Measurements from ENCODE around the gene LRRIQ4.

Gene LRRIQ4

DNA sequence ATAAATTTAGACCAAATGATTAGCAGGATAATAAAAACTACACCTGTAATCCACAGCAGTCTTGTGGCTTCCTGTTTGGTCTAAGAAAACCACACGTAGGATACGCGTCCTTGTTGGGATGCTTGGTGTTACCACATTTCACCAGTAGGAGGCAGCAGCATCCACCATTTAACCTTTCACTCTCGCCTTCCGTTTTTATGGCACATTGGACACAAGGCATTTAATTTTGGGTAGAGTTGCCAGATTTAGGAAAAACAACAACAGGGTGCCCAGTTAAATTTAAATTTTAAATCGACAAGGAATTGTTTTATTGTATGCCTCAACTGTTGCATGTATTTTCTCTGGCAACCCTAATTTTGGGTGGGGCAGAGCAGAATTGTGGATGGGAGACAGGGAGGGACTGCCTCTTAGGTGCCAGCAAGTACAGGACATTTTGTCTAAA, 50.8 kb downstream of the LRRIQ4 start:
- peak; percentile 66 to 71 for DNase-seq

DNA sequence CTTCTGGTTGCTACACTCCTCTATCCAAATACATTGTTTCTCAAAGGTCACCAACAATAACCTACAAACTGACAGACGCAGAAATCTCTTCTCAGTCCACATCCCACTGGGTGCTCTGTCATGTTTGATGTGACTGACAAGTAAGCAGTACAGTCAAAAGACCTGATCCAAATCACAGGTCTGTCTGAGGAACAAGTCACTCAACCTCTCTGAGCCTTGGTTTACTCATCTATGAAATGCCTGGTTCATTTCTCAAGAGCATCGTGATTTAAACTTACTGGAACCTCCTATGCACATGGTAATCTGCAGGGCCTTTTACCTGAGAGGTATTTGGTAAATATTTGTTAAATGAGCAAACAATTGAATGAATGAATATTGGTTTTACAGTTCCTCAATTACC, 51.6 kb downstream of the LRRIQ4 start:
- no peak for DNase-seq

DNA sequence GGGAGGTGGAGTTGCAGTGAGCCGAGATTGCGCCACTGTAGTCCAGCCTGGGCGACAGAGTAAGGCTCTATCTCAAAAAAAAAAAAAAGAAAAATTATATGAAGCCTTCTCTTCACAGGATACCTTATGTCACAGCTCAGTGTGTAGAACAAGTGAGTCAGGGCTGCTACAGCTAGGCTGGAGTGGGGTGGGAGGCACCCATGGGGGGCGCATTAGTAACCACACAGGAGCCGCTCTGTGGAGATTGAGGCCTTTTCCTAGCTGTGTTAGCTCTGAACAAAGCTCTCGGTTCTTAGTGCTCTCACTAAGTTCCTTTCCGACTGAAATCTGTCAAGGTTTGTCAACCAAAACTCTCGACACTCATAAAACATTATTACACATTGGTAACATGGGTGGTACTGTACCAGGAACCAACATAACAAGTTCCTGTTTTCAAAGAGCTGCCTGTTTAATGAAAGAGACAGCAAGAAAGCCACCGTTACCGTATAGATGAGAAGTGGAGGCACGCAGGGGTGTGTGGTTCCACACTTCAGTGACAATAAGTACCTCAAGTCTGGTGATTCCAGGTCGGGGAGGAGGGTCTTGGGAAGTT, 52.6 kb downstream of the LRRIQ4 start:
- peak in 1 of 2 donors; percentile 10 for DNase-seq

DNA sequence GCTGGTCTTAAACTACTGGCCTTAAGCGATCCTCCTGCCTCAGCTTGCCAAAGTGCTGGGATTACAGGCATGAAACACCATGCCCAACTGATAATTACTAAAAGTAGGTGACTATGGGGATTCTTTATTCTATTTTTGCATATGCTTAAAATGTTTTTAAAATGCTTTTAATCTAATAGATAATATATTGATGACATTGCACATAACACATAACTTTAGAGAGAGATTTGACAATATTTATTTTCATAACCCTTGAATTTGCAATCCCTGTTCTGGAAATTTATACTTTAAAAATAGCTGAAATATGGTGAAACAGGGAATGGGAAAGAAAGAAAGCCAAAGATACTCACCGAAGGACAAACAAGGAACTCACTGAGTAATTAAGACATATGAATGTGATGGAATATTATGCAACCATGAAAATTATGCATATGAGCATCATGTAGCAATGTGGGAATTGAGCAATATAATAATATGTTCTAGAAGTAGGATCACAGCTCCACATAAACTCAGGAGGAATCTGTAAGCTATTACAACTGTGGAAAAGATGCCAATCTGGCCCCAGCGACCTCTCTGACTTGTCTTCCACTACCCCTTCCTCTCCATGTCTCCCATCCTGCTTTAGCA, 55.0 kb downstream of the LRRIQ4 start:
- no peak for DNase-seq

DNA sequence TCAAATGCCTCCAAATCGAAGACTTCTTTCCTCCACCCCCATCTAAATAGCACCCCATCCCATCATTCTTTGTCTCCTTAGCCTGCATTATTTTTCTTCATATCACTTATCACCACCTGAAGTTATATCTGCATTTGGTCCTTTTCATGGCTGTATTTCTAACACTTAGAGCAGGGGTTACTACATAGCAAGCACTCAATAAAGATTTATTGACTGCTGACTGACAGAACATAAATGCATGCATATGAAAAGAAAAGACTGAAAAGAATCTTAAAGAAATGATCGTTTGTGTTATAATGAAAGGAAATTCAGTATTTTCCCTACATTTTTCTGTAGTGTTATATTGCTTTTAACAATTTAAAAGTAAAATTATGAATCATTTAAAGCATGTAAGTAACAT, 55.7 kb downstream of the LRRIQ4 start:
- no peak for DNase-seq

DNA sequence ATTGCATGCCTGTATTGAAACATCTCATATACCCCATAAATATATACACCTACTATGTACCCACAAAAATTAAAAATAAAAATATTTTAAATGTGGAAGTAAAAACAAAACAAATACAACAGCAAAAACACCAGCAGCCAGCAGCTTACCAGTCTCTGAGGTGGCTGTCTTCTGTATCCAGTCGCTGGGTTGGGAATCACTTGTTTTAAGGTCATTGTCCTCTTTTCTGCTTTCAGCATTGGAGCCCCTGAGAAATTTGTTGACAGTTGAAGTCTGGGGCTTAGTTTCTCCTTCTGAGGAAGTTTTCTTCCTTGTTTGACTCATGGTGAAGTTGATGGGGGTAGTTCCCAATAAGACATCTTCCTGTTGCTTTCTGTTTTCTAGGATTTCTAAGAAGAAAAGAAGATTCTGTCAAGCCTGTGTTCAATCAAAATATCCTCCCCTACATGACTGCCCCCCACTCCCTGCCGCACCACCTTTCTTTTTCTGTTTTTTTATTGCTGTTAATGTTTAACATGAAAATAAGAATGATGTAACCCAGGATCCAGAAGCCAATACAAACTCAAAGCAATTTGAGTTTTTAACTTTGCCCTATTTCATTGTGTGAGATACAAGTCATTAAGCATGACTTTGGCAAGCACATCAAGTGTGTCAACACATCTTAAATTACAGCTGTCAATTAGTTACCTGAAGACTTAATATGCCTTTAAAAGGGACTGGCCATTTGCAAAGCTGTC, 57.0 kb downstream of the LRRIQ4 start, which contains the start of gene LRRC31:
Gene LRRC31 (minus strand): TSS at position 452 of the 737 bp plus-strand sequence. CDS start 128 bp downstream, at position 324.
- DNase-seq = no peak

DNA sequence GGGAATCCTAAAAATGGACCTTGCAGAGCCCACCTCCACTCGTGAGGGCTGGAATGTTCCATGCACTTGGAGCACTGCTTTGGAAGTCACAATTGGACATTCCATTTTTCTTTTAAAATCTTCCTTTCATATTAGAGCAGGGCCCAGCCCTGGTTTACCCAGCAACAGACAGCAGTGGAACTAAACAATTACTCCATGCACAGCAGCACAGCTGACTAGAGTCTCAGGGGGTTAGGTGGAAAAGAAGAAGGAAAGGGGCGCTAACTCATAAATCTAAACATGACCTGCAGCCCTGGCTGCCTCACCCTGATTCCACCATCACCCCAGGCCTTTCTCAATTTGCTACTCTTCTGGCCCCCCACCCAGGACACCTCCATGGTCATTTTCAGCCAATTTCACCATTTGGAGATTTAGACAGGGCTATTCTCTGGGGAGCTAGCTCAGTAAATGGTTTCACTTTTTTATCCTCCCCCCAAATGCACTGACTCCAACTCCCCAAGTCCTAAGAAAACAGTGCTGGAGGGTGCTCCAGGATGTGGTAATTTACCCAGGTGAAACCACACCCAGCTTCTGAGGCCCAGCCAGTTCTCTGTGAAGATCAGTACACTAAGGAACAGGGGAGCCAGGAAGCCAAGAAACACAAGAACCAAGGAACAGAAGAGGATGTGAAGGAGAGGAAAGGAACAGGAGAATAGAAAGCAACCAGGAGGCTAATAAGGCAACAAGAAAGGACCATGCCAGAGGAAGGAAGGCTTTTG, 58.6 kb downstream of the LRRIQ4 start:
- DNase-seq = no peak

DNA sequence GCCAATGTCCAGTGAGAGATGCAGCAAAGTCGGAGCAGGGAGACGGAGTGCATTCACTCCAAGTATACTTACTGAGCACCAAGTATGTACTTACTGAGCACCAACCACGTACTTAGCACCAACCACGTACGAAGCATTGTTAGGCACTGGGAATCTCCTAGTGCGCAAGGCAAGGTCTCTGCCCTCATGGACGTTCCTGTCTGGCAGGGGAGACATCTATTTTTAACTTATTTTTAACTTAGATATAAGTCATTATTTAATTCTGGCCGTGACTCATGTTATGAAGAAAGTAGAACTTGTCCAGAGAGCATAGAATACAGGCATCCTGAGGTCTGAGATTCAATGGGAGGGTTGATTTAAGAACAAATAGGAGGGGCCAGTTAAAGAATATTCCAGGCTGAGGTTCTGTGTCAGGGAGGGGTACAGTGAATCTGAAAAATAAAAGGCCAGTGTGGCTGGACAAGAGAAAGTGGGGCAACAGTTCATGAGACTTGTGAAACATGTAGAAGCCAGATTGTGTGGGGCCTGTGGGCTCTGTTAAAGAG, 66.4 kb downstream of the LRRIQ4 start:
- DNase-seq = no peak

DNA sequence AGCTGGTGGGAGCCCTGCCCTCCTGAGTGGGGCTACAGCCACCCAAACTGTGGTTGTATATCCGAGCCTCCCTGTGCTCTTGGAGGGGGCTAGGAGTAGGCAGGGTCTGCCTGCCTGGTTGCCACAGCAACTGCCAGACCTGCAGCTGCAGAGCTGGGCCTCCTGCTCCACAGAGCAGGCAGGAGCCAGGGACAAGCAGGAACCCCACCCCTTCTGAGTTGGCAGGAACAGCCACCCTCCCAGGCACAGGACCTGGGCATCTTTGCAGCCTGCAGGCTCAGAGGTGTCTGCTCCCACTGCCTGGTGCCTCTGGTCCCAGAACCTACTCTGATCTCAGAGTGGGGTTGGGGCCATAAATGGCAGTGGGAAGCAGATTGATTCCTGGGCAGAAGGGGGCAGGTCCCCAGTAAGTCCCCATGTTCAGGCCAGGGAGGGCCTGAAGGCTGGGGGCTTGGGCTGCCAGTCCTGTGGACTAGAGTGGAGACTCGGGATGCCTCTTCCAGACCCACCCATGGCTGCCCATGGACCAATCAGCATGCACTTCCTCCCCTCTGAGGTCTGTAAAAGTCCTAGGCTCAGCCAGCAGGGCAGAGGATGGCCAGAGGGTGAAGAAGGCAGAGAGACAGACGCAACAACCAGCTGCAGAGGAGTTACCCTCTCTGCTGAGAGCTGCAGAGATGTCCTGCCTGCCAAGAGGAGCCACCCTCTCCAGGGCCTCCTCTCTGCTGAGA, 67.3 kb downstream of the LRRIQ4 start:
- DNase-seq = no peak

DNA sequence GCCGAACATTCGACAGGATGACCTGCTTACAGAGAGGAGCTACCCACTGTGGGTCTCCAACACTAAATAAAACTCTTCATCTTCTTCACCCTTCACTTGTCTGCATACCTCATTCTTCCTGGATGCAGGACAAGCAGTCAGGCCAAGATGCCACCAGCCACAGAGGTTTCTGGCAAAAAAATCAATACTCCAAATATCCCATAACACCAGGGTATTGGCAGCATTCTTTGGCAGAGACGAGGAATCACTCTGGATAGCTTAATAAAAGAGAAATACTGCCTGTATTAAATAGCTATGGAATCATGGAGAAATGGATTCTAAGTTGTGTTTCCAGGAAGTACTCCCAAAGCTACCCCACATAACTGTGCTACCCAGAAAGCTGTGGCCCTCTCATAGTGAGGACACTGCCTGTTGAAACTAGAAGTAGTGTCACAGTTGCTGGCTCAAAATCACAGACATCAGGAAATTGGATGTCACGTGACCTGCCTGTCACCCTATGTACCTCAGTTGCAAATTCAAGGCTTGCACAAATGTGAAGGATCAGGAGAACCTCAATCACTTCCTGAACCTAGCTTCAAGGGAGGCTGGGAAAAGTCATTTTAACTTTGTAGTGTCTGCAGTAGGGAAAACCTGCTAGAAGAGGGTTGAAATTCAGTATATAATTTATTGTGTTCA, 68.0 kb downstream of the LRRIQ4 start:
- DNase-seq = no peak

DNA sequence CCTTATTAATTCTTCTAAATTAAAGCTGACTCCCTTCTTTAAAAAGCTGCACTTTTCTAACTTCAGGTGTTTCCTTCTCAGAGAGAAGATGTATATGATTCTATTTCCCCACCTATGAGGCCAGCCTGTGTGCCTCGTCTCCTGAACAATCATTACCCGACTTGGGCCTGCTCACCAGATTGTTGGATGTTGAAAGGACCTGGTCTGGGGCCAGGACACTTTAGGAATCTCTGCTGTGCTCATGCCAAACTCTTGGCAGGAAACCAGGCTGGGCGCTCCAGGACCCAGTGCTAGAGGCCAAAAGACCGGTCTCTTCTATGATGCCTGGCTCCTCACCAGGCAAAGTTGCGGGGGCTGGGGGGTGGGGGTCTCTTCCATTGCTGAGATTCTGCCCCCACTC, 74.0 kb downstream of the LRRIQ4 start:
- DNase-seq = no peak
